IMR-90 (cell line): ENCODE measurements around the gene ADRA2C. TPM values are rescaled to one million over a fixed set of nuclear protein-coding genes. Genes with fewer than 3 reads are reported as not detected.

ENCODE experiments used
- ATAC-seq: fragments of 200-7000 bp; cut with Tn5 transposase; 2 replicates; pipeline ENCODE4 v1.9.1; 2020; ENCODE audit warnings: low read depth, mild to moderate bottlenecking, moderate library complexity
- BruUV-seq: library from RNA; stranded (reverse); fragments of 400-500 nt; replicated peaks from 2 replicates; lab custom pipeline; 2021; lab: Mats Ljungman, UMichigan
- CTCF ChIA-PET: fragments of 300-600 bp; formaldehyde crosslinking; extraction: SDS; loops from one replicate; lab custom pipeline; 2021; ENCODE audit warnings: antibody characterized with exemption; lab: Yijun Ruan, JAX
- POLR2A ChIA-PET: fragments of 300-600 bp; sonication (Branson Sonifier 250); formaldehyde crosslinking; loops from one replicate; lab custom pipeline; 2022; ENCODE audit warnings: antibody characterized with exemption; ENCODE audit not compliant: unreplicated experiment; lab: Charles Lee
- DNase-seq: peaks from one replicate; pipeline ENCODE4 v3.0.0; 2013
- H2AFZ ChIP-seq: replicated peaks from 2 replicates; pipeline ENCODE3; 2013; ENCODE audit warnings: low read length, mild to moderate bottlenecking; ENCODE audit not compliant: poor library complexity
- H2AK5ac ChIP-seq: 2 replicates; pipeline ENCODE4 v1.6.1; 2013; ENCODE audit warnings: low read depth, low read length, inconsistent platforms
- H2AK9ac ChIP-seq: replicated peaks from 2 replicates; pipeline ENCODE3; 2013; ENCODE audit warnings: mild to moderate bottlenecking, low read depth, low read length, moderate library complexity; ENCODE audit not compliant: poor library complexity
- H2BK120ac ChIP-seq: 2 replicates; pipeline ENCODE4 v1.6.1; 2013; ENCODE audit warnings: low read depth, low read length, inconsistent platforms
- H2BK15ac ChIP-seq: 3 replicates; pipeline ENCODE4 v1.6.1; 2013; ENCODE audit warnings: low read depth, low read length, inconsistent platforms
- H2BK20ac ChIP-seq: 2 replicates; pipeline ENCODE4 v1.6.1; 2013; ENCODE audit warnings: low read depth, mild to moderate bottlenecking, inconsistent platforms, low read length, moderate library complexity
- H2BK5ac ChIP-seq: 2 replicates; pipeline ENCODE4 v1.6.1; 2013; ENCODE audit warnings: mild to moderate bottlenecking, low read depth, low read length, inconsistent platforms; ENCODE audit not compliant: poor library complexity, severe bottlenecking
- H3K14ac ChIP-seq: replicated peaks from 2 replicates; pipeline ENCODE4 v1.6.1; 2013; ENCODE audit warnings: low read depth, low read length, inconsistent platforms
- H3K18ac ChIP-seq: 2 replicates; pipeline ENCODE4 v1.6.1; 2013; ENCODE audit warnings: low read depth, low read length, control low read depth
- H3K23ac ChIP-seq: 2 replicates; pipeline ENCODE4 v1.6.1; 2013; ENCODE audit warnings: low read depth, low read length, inconsistent platforms
- H3K27ac ChIP-seq: 2 replicates; pipeline ENCODE4 v1.5.1; 2013; ENCODE audit warnings: mild to moderate bottlenecking, control low read depth, low read length; ENCODE audit not compliant: insufficient read depth
- H3K27me3 ChIP-seq: 2 replicates; pipeline ENCODE4 v1.6.1; 2013; ENCODE audit warnings: low read length; ENCODE audit not compliant: control insufficient read depth, insufficient read depth
- H3K36me3 ChIP-seq: 2 replicates; pipeline ENCODE4 v1.6.1; 2013; ENCODE audit warnings: low read length, mixed read lengths; ENCODE audit not compliant: control insufficient read depth, insufficient read depth
- H3K4ac ChIP-seq: 2 replicates; pipeline ENCODE4 v1.6.1; 2013; ENCODE audit warnings: low read depth, low read length, inconsistent platforms
- H3K4me1 ChIP-seq: 2 replicates; pipeline ENCODE4 v1.6.1; 2013; ENCODE audit warnings: low read length, mixed read lengths; ENCODE audit not compliant: control insufficient read depth, insufficient read depth
- H3K4me2 ChIP-seq: 2 replicates; pipeline ENCODE4 v1.6.1; 2013; ENCODE audit warnings: low read depth, mild to moderate bottlenecking, control low read depth, low read length, moderate library complexity
- H3K4me3 ChIP-seq: 2 replicates; pipeline ENCODE4 v1.5.1; 2013; ENCODE audit warnings: low read depth, mild to moderate bottlenecking, control low read depth, low read length, moderate library complexity; ENCODE audit not compliant: insufficient read depth
- H3K56ac ChIP-seq: 2 replicates; pipeline ENCODE4 v1.6.1; 2013; ENCODE audit warnings: low read length, inconsistent platforms; ENCODE audit not compliant: insufficient read depth; ENCODE audit errors: extremely low read depth
- H3K79me1 ChIP-seq, 2 experiments: 2 replicates each; pipeline ENCODE4 v1.6.1; 2013; ENCODE audit warnings: low read length in 2 of 2, inconsistent platforms in 1 of 2, low read depth in 1 of 2
- H3K9ac ChIP-seq: 2 replicates; pipeline ENCODE4 v1.6.1; 2013; ENCODE audit warnings: low read depth, low read length, control low read depth
- H3K9me1 ChIP-seq: 2 replicates; pipeline ENCODE4 v1.6.1; 2013; ENCODE audit warnings: low read length, inconsistent platforms; ENCODE audit not compliant: insufficient read depth
- H3K9me3 ChIP-seq: 2 replicates; pipeline ENCODE4 v1.6.1; 2013; ENCODE audit warnings: low read length; ENCODE audit not compliant: control insufficient read depth, insufficient read depth
- H4K20me1 ChIP-seq: 2 replicates; pipeline ENCODE4 v1.6.1; 2013; ENCODE audit warnings: low read length, inconsistent platforms; ENCODE audit not compliant: insufficient read depth
- H4K5ac ChIP-seq: 2 replicates; pipeline ENCODE4 v1.6.1; 2013; ENCODE audit warnings: mild to moderate bottlenecking, low read depth, low read length, control low read depth
- H4K8ac ChIP-seq, 2 experiments: 2 replicates each; pipeline ENCODE4 v1.6.1; 2013; ENCODE audit warnings: low read depth in 2 of 2, low read length in 2 of 2, control low read depth in 1 of 2, inconsistent platforms in 1 of 2
- H4K91ac ChIP-seq: 2 replicates; pipeline ENCODE4 v1.6.1; 2013; ENCODE audit warnings: low read depth, low read length, inconsistent platforms; ENCODE audit not compliant: insufficient read depth
- BHLHE40 ChIP-seq: fragments of 150-350 bp; IDR thresholded peaks from 2 replicates; pipeline ENCODE4 v1.6.1; 2016; ENCODE audit warnings: mild to moderate bottlenecking, low read depth, low read length
- CEBPB ChIP-seq: IDR thresholded peaks from 2 replicates; pipeline ENCODE4 v1.6.1; 2012; ENCODE audit warnings: low read depth, low read length, improper control_type of control experiment
- CHD1 ChIP-seq: IDR thresholded peaks from 2 replicates; pipeline ENCODE4 v1.6.1; 2012; ENCODE audit warnings: low read depth, low read length, improper control_type of control experiment
- ELK1 ChIP-seq: fragments of 150-350 bp; IDR thresholded peaks from 2 replicates; pipeline ENCODE4 v1.6.1; 2016; ENCODE audit warnings: low read depth, mild to moderate bottlenecking, low read length, moderate library complexity, borderline replicate concordance
- FOS ChIP-seq: fragments of 150-350 bp; IDR thresholded peaks from 2 replicates; pipeline ENCODE4 v1.6.1; 2016; ENCODE audit warnings: low read depth, low read length
- MAFK ChIP-seq: IDR thresholded peaks from 2 replicates; pipeline ENCODE4 v1.6.1; 2012; ENCODE audit warnings: low read depth, low read length, improper control_type of control experiment
- MAZ ChIP-seq: IDR thresholded peaks from 2 replicates; pipeline ENCODE4 v1.6.1; 2012; ENCODE audit warnings: low read depth, mild to moderate bottlenecking, low read length, improper control_type of control experiment, moderate library complexity, borderline replicate concordance
- MXI1 ChIP-seq: IDR thresholded peaks from 2 replicates; pipeline ENCODE4 v1.6.1; 2012; ENCODE audit warnings: low read depth, mild to moderate bottlenecking, low read length, moderate library complexity, borderline replicate concordance
- NFE2L2 ChIP-seq: fragments of 150-350 bp; IDR thresholded peaks from 2 replicates; pipeline ENCODE4 v1.6.1; 2016; ENCODE audit warnings: low read depth, mild to moderate bottlenecking, low read length
- POLR2A ChIP-seq: IDR thresholded peaks from 2 replicates; pipeline ENCODE4 v1.6.1; 2012; ENCODE audit warnings: mild to moderate bottlenecking, low read depth, low read length
- RAD21 ChIP-seq: IDR thresholded peaks from 2 replicates; pipeline ENCODE4 v1.6.1; 2012; ENCODE audit warnings: low read length, improper control_type of control experiment
- RCOR1 ChIP-seq: IDR thresholded peaks from 2 replicates; pipeline ENCODE4 v1.6.1; 2012; ENCODE audit warnings: mild to moderate bottlenecking, low read length, improper control_type of control experiment; ENCODE audit not compliant: insufficient replicate concordance
- RFX5 ChIP-seq: IDR thresholded peaks from 2 replicates; pipeline ENCODE4 v1.8.0; 2012; ENCODE audit warnings: low read depth, mild to moderate bottlenecking, low read length, moderate library complexity
- SMC3 ChIP-seq: fragments of 150-350 bp; IDR thresholded peaks from 2 replicates; pipeline ENCODE4 v1.6.1; 2016; ENCODE audit warnings: low read depth, mild to moderate bottlenecking, antibody characterized with exemption, low read length, moderate library complexity
- USF2 ChIP-seq: fragments of 150-350 bp; IDR thresholded peaks from 2 replicates; pipeline ENCODE4 v1.6.1; 2017; ENCODE audit warnings: mild to moderate bottlenecking, antibody characterized with exemption, low read length, low read depth
- WGBS, 2 experiments: methylation state at CpG; one replicate each; pipeline versions ENCODE4 v1.1.5 to v1.1.7; 2013; ENCODE audit warnings: missing lambda C conversion rate in 2 of 2; ENCODE audit not compliant: insufficient read length in 1 of 2; ENCODE audit errors: extremely low coverage in 2 of 2; 5-methylcytosine and 5-hydroxymethylcytosine counted together
- dilution Hi-C: fragments of 300-500 bp; cut with HindIII; formaldehyde crosslinking; loops from one replicate; pipeline ENCODE4 v1.14.3; 2018; ENCODE audit warnings: low sequenced_read_pairs; ENCODE audit not compliant: unreplicated experiment
- in situ Hi-C: fragments of 300-500 bp; cut with MboI; formaldehyde crosslinking; loops from 3 replicates; pipeline ENCODE4 v1.14.3; 2019; ENCODE audit warnings: low sequenced_read_pairs, inconsistent platforms, mixed read lengths
- intact Hi-C: fragments of 100-400 bp; cut with micrococcal nuclease; formaldehyde crosslinking; loops from 2 replicates; pipeline ENCODE4 v1.10.0; 2022
- polyA plus RNA-seq, 3 experiments: library from polyadenylated mRNA; depleted of rRNA; stranded (reverse); fragments of >200 nt; gene quantifications; 2 replicates each; pipeline ENCODE4 v1.2.3, GENCODE V29; 2012; ENCODE audit warnings: low replicate concordance in 1 of 3
- total RNA-seq: library from RNA; depleted of rRNA; stranded (reverse); fragments of >200 nt; gene quantifications from 2 replicates; pipeline ENCODE4 v1.2.3, GENCODE V29; 2012

Gene ADRA2C
- total and polyA plus RNA-seq, 2 of the 4 experiments (the other 2 are of a cell fraction) = under 0.01 to 0.14 TPM

- no peak for DNase-seq
- Histone ChIP-seq H3K4me3 (no peak overlapping the region), H3K27me3 (peaks cover 72% of the 10 kb centered on the region)
These were observed 1.5 kb downstream of the ADRA2C start for GRCh38 chr4:3767570-3768288.

More at GRCh38 chr4:3767570-3768288, 1.5 kb downstream of the ADRA2C start:
- H3K9me1 ChIP-seq = no peaks in the 10 kb centered on the region
- ChIA-PET CTCF (no interaction called here), POLR2A (no interaction called here)
- H3K4ac ChIP-seq = no peak overlapping the region
- H2AK9ac ChIP-seq = no peak overlapping the region
- H3K27ac ChIP-seq = no peak overlapping the region
- no peak for ATAC-seq
- H3K23ac ChIP-seq = no peak overlapping the region
- H4K5ac ChIP-seq = no peak overlapping the region
- 0% methylated on average over 1 of the region's 58 CpGs; no CpG with 5 or more reads in 1 of the 2 experiments for WGBS, 2 experiments
- H3K79me1 ChIP-seq = no peaks in the 10 kb centered on the region
- no peak overlapping the region for H2BK5ac ChIP-seq
- peaks cover 2% of the 10 kb centered on the region; the same call in 1 of the 2 replicates for H3K4me1 ChIP-seq
- no peak overlapping the region for H2BK120ac ChIP-seq
- dilution Hi-C loops (no loop called here), in situ Hi-C loops (no loop called here), intact Hi-C loops (loop anchor here (5.0 kb wide), 1 partner anchor 180 kb away; no protein-coding TSS in a partner anchor)
- H3K9ac ChIP-seq = no peak overlapping the region
- no peaks in the 10 kb centered on the region for H3K9me3 ChIP-seq
- no peak overlapping the region for H3K14ac ChIP-seq
- no peaks in the 10 kb centered on the region for H3K36me3 ChIP-seq
- H3K18ac ChIP-seq = no peak overlapping the region
- no peak overlapping the region for H3K56ac ChIP-seq
- no peak overlapping the region for H3K4me2 ChIP-seq
- H4K20me1 ChIP-seq = no peaks in the 10 kb centered on the region
- TF ChIP-seq RAD21 (no peak), NFE2L2 (no peak), SMC3 (no peak), CHD1 (no peak), POLR2A (no peak), MAFK (no peak), FOS (no peak), USF2 (no peak), RFX5 (no peak), MXI1 (no peak), BHLHE40 (no peak), CEBPB (no peak), MAZ (no peak), ELK1 (no peak), RCOR1 (no peak)
- H4K8ac ChIP-seq = no peak overlapping the region
- H2BK20ac ChIP-seq = no peak overlapping the region
- no peak overlapping the region for H2BK15ac ChIP-seq
- peak overlapping the region; percentile 51 for H2AFZ ChIP-seq
- no peak overlapping the region for H2AK5ac ChIP-seq
- no peak overlapping the region for H4K91ac ChIP-seq
- no TSS peak for BruUV-seq
